HG02571 (cell line): ENCODE data around the gene EMD.
"Not testable (repeated sequence)": the region's sequence is repeated elsewhere in the genome, so short reads cannot be mapped to it uniquely, and the experiment has no call there.

Experiments
- ATAC-seq: cut with Tn5 transposase; IDR thresholded peaks from one replicate; pipeline ENCODE4 v1.9.1; 2021; ENCODE audit warnings: mild to moderate bottlenecking, moderate library complexity; ENCODE audit not compliant: unreplicated experiment

EMD gene

GRCh38 chrX:154389812-154390747, 11.0 kb downstream of the EMD start:
- ATAC-seq, result peak; percentile 58

DNA sequence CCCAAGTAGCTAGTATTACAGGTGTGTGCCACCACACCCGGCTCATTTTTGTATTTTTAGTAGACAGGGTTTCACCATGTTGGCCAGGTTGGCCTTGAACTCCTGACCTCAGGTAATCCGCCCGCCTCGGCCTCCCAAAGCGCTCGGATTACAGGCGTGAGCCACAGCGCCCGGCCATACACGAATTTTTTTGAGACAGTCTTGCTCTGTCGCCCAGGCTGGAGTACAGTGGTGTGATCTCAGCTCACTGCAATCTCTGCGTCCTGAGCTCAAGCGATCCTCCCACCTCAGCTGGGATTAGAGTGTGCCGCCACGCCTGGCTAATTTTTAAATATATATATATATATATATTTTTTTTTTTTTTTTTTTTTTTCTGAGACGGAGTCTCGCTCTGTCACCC, 17.3 kb downstream of the EMD start:
- ATAC-seq, result not testable (repeated sequence)

DNA sequence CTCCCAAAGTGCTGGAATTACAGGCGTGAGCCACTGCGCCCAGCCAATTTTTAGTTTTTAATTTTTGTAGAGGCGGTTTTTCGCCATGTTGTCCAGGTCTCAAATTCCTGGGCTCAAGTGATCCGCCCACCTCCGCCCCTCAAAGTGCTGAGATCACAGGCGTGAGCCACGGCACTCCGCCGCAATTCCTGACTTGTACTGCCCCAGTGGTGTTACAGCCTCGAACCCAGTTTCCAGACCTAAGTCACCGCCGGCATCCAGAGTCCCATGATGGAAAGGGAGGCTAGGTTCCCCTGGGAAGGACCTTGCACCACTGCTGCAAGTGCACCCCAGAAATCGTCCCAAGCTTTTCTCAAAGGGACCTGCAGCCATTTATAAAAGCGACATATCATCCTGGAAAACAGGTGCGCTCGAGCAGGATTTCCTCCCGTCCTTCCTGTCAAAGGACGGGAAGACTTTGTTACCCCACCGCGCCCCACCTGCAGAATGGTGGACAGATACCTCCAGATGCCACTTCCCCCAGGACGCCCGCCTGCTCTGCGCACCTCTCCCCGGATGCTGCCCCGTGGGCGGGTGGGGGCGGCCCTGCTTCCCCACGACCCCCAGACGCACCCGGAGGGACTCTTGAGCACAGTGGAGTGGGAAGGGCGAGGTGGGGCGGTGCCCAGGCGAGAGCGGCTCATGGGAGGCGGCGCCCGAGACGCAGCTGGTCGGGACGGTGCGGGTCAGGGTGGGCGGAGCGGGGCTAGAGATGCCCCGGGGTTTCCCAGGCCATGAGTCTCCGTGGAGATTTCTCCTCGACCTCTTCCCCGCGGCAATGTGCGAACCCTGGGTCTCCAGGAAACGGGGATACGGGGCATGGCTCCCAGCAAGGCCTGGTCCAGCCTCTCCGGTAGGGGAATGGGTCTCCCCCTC, 18.1 kb downstream of the EMD start:
- peak; percentile 63 for ATAC-seq

DNA sequence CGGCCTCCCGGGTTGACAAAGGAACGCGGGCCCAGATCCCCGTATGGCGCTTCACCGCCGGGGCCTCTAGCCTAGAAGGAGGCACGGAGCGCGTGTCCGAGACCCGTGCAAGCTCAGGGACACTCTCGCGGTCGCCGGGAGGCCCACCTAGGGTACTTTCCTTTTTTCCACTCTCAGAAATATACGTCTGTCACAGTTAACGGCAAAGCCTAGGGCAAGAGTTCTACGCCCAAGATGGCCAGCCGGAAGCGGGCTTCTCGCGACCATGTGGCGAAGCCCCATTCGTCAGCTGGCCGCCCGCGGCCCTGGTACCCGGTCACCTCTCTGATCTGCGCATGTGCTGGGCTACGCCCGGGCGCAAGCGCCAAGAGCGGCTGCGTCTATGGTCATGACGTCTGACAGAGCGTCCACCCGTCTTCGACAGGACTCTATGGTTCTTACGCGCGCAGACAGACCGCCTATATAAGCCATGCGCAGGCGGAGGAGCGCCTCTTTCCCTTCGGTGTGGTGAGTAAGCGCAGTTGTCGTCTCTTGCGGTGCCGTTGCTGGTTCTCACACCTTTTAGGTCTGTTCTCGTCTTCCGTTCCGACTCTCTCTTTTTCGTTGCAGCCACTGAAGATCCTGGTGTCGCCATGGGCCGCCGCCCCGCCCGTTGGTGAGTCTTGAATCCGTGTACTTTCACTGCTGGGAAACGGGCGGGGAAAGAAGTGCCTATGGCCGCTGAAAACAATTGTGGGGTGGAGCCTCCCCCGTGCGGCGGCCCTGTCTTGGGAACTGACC, 19.0 kb downstream of the EMD start, which contains the start of gene RPL10:
Gene RPL10, plus strand, starts transcription at position 490 of the 780 bp plus-strand sequence. Its CDS starts 143 bp downstream, at position 633.
- peak; percentile 70 for ATAC-seq

DNA sequence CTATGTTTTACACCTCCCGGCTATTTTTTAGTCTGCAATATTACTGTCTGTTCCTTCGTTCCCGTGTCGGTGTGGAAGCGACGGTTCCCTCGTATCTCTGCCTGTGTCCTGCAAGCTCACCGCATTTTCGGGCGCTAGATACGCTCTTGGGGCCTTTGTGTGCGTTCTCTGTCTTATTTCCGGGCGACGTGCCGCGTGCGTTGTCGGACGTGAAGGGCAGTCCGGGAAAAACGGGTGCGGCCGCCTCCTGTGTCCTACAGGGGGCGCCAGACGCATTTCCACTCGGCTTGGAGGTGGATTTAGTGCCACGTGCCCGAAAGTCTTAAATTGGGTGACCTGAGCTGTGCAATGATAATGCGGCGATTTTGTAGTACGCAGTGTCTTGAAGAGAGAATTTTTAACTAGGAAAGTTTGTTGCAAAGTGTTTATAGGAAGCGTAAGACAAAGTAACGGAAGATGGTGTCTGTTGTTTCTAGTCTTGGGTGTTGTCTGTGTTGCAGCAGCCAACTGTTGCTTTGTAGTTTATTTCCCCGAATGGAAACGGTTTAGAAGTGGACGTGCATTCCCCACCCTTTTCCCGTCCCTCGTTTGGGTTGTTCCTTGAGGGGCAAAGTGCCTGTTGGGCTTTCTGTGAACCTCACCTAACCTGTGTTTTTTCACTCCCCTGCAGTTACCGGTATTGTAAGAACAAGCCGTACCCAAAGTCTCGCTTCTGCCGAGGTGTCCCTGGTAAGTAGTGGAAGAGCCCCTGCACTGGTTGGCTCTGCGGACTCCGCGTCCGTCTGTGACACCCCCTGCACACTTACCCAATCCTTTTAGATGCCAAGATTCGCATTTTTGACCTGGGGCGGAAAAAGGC, 19.8 kb downstream of the EMD start:
- no peak for ATAC-seq

DNA sequence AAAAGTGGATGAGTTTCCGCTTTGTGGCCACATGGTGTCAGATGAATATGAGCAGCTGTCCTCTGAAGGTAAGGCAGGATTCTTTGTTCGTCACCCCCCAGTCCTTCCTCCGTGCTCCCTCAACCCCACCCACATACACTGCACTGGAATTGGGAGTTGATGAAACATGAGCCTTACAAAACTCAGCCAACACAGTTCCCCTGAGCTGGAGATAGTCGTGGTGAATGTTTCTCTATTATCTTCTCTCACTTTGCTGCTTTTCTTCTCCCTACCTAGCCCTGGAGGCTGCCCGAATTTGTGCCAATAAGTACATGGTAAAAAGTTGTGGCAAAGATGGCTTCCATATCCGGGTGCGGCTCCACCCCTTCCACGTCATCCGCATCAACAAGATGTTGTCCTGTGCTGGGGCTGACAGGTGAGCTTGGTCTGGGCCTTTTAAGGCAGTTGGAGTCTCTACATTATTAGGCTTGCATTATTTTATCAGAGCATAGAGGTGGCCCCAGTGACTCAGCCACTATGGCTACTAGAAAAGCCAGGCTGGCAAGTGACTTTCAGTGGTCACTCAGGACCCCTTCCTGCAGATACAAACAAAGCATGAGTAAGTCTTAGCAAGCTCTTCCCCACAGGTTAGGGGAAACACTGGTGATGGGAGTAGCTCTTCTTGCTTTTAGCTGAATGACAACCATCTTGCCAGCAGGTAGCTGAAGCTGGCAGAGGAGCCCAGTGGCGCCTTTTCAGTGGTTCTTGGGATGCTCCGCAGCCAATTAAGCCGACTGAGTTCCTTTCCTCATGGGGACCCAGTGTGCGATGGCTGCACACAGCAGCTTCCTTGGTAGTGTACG, 20.7 kb downstream of the EMD start:
- ATAC-seq, result no peak

DNA sequence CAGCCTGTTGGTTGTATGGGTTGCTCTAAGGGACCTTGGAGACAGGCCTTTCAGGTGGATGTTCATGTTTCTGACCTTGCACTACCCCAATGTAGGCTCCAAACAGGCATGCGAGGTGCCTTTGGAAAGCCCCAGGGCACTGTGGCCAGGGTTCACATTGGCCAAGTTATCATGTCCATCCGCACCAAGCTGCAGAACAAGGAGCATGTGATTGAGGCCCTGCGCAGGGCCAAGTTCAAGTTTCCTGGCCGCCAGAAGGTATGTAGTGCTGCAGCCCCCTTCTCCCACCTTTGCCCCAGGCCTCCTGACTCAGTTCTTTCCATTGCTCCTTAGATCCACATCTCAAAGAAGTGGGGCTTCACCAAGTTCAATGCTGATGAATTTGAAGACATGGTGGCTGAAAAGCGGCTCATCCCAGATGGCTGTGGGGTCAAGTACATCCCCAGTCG, 21.3 kb downstream of the EMD start:
- not testable (repeated sequence) for ATAC-seq

GRCh38 chrX:154401045-154401799, 22.1 kb downstream of the EMD start:
- ATAC-seq, result no peak

DNA sequence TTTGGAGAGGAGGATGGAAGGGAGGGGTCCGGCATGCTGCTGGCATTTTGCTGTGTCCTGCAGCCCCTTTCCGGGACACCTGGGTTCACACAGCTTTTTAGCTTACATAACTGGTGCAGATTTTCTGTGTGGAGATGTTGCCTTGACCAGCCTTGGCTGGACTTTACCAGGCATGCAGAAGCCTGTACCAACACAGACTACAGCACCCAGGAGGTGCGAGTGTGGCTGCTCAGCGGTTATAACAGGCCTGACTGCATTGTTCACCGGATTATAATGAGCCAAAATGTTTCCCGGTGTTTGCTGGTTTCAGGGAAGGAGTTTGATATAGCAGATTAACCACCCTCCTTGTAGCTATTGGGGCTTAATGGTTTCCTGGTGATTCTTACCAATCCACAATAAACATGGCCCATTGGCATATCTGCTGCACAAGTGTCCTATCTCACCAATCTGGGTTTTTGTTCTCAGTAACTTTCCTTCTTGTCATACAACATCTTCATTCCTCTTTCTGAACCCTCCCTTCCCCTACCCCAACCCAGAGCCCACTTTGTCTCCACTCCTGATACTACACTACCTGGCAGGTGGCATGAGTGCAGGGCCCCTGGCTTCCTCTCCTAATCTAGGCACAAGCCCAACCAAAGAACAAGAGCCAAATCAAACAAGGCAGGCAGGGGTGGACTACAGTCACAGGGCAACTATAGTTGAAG, 23.0 kb downstream of the EMD start:
- no peak for ATAC-seq

DNA sequence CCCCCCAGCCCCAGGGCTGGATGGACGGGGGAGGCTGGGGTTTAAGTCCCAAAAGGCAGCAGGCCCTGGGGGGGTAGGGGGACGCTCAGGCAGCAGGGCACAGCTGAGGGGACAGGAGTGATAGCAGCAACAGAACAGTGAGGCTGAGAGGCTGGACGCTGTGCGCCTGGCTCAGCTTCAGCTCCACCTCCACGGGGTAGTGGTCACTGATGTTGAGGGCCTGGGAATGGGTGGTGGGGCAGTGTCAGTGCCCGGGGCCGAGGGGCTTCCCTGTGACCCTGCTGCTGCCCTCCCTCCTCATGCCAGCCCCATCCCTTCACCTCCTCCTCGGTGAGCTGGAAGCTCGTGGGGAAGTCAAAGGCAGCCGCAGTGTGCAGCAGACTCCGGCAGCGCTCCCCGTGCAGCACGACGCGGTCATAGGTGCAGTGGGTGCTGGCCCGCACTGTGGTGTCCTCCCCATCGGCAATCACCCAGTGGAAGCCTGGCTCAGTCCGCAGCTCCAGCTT, 23.6 kb downstream of the EMD start:
- ATAC-seq, result no peak

- no peak for ATAC-seq
Observed at GRCh38 chrX:154403192-154403591, 24.1 kb downstream of the EMD start.

DNA sequence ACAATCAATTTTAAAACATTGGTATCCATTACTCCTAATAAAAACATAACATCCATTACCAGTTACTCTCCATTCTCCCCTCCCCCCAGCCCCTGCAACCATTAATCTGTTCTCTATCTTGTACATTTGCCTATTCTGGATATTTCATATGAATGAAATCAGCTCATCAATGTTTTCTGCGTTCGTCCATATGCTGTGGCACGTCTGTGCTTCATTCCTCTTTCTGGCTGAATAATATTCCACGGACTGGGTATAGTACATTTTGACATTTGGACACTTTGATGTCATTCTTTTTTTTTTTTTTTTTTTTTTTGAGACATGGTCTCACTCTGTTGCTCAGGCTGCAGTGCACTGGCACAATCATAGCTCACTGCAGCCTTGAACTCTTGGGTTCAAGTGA, 24.8 kb downstream of the EMD start:
- no peak for ATAC-seq

DNA sequence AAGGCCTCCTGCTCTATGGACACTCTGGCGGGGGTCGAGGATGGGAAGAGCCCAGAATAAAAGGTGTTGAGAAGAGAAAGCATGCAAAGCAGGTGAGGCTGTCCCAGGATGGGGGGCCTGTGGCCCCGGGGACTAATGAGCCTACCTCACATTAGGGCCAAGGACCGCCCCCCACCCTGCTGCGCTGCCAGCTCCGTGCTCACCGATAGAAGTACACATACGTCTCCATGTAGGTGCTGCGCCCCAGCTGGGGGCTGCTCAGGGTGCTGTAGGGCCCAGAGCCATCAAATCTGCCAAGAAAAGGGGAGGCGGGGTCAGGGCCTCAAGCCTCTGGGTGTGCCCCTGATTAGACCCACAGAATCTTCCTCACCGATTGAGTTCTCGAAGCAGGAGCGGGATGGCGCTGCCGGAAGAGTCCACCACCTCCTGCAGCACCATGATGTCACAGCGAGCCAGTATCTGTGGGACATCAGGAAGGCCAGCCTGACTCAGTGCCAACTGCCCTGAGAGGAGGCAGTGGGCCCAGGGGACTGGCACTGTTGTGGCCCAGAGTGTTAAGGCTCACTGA, 25.6 kb downstream of the EMD start:
- ATAC-seq, result no peak

- ATAC-seq, result no peak
Observed at GRCh38 chrX:154408659-154409221, 29.6 kb downstream of the EMD start.

- no peak for ATAC-seq
Observed at GRCh38 chrX:154409222-154409871, 30.3 kb downstream of the EMD start, which contains the start of gene DNASE1L1. TSS of gene DNASE1L1 (minus strand) at chrX:154409254. CDS start at chrX:154405568, 3,686 bp downstream.

DNA sequence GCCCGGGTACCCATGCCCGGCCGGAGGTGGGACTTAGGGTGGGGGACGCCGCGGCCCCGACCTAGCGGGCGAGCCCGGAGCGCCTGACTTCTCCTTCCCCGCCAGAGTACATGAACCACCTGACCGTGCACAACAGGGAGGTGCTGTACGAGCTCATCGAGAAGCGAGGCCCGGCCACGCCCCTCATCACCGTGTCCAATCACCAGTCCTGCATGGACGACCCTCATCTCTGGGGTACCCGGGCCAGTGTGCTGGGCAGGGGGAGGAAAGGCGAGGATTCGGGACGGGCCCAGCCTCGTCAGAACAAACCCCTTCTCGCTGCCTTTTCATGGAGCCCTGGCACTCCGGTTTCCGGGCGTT, 32.9 kb downstream of the EMD start:
- no peak for ATAC-seq
